Measurements from ENCODE around the gene SDCCAG8. TPM values are rescaled to one million over a fixed set of nuclear protein-coding genes. Genes with fewer than 3 reads are reported as not detected.

SDCCAG8 gene
- polyA plus RNA-seq, 3 donors, result 33.2 to 34.4 (median 33.4) TPM

- no peaks in the 10 kb centered on the region for H3K27me3 ChIP-seq (ENCODE audit: control insufficient read depth in 2 of 2, insufficient read depth in 2 of 2, low read length in 2 of 2)
- no peak overlapping the region for H2AFZ ChIP-seq (ENCODE audit: insufficient read depth, low read depth, low read length, poor library complexity, severe bottlenecking)
- peaks cover 0 to 2% (median 0%) of the 10 kb centered on the region in 7 donors for H3K9me3 Mint-ChIP-seq
- no peak overlapping the region for H3K27ac Mint-ChIP-seq
- no peak for DNase-seq
- H3K9ac ChIP-seq (ENCODE audit: insufficient read depth, low read length, poor library complexity, severe bottlenecking), result no peak overlapping the region
- peaks cover 9% of the 10 kb centered on the region in 2 donors for H3K36me3 Mint-ChIP-seq
- H3K4me1 Mint-ChIP-seq, result peaks cover 60% of the 10 kb centered on the region
- peaks cover 13% of the 10 kb centered on the region for H4K20me1 ChIP-seq (ENCODE audit: insufficient read depth, low read length)
- H3K36me3 ChIP-seq (replicated peaks in 1 of 2; ENCODE audit: control insufficient read depth in 1 of 2, insufficient read depth in 2 of 2, low read length in 2 of 2), result no peaks in the 10 kb centered on the region
- peaks cover 46 to 67% of the 10 kb centered on the region in 2 donors for H3K4me1 ChIP-seq (ENCODE audit: control insufficient read depth in 1 of 2, insufficient read depth in 2 of 2, low read length in 2 of 2)
- no peak overlapping the region for H3K4me3 Mint-ChIP-seq
- peaks cover 99% of the 10 kb centered on the region for H3K79me2 ChIP-seq (ENCODE audit: insufficient read depth, low read length)
- H3K27ac ChIP-seq (ENCODE audit: low read depth in 1 of 2, low read length in 2 of 2), result no peak overlapping the region
- no peak overlapping the region for H3K4me2 ChIP-seq (replicated peaks; ENCODE audit: extremely low read depth, low read length, poor library complexity, severe bottlenecking)
- no peak overlapping the region for H3K4me3 ChIP-seq (replicated peaks in 1 of 3; ENCODE audit: low read depth in 2 of 3, low read length in 3 of 3)
- no peaks in the 10 kb centered on the region for H3K9me3 ChIP-seq (replicated peaks in 1 of 2; ENCODE audit: control insufficient read depth in 1 of 2, insufficient read depth in 1 of 2, low read length in 2 of 2)
- intact Hi-C loops (cut with micrococcal nuclease), result no loop called here
- 100% methylated on average over 1 of the region's 3 CpGs for WGBS (ENCODE audit: insufficient coverage)
- no peak for TF ChIP-seq CTCF (IDR thresholded peaks at IDR 0.05)
- no peaks in the 10 kb centered on the region for H3K27me3 Mint-ChIP-seq (ENCODE audit: low read depth in 3 of 3)
Measured at GRCh38 chr1:243249214-243249613, 6.6 kb upstream of the SDCCAG8 start.

- H3K4me3 ChIP-seq (replicated peaks in 1 of 3; ENCODE audit: low read depth in 2 of 3, low read length in 3 of 3), result no peak overlapping the region
- peaks cover 0 to 2% (median 0%) of the 10 kb centered on the region in 7 donors for H3K9me3 Mint-ChIP-seq
- no peak for TF ChIP-seq CTCF (IDR thresholded peaks at IDR 0.05)
- H3K4me1 ChIP-seq (ENCODE audit: control insufficient read depth in 1 of 2, insufficient read depth in 2 of 2, low read length in 2 of 2), result peaks cover 39 to 58% of the 10 kb centered on the region in 2 donors
- H3K36me3 Mint-ChIP-seq, result peaks cover 9% of the 10 kb centered on the region in 2 donors
- no peak overlapping the region for H3K27ac ChIP-seq (ENCODE audit: low read depth in 1 of 2, low read length in 2 of 2)
- H3K4me2 ChIP-seq (replicated peaks; ENCODE audit: extremely low read depth, low read length, poor library complexity, severe bottlenecking), result no peak overlapping the region
- H3K4me1 Mint-ChIP-seq, result peaks cover 53% of the 10 kb centered on the region
- peaks cover 94% of the 10 kb centered on the region for H3K79me2 ChIP-seq (ENCODE audit: insufficient read depth, low read length)
- no peak for DNase-seq
- no peak overlapping the region for H3K9ac ChIP-seq (ENCODE audit: insufficient read depth, low read length, poor library complexity, severe bottlenecking)
- peaks cover 13% of the 10 kb centered on the region for H4K20me1 ChIP-seq (ENCODE audit: insufficient read depth, low read length)
- H3K4me3 Mint-ChIP-seq, result no peak overlapping the region
- intact Hi-C loops (cut with micrococcal nuclease), result loop anchor here in 1 of 2 donors (5.0 kb wide), 1 partner anchor 37 kb away; no protein-coding TSS in a partner anchor
- no peaks in the 10 kb centered on the region for H3K36me3 ChIP-seq (replicated peaks in 1 of 2; ENCODE audit: control insufficient read depth in 1 of 2, insufficient read depth in 2 of 2, low read length in 2 of 2)
- whole genome bisulfite sequencing (ENCODE audit: insufficient coverage), result no CpG with 5 or more reads among the region's 3 CpGs
- H3K27me3 Mint-ChIP-seq (ENCODE audit: low read depth in 3 of 3), result no peaks in the 10 kb centered on the region
- no peaks in the 10 kb centered on the region for H3K9me3 ChIP-seq (replicated peaks in 1 of 2; ENCODE audit: control insufficient read depth in 1 of 2, insufficient read depth in 1 of 2, low read length in 2 of 2)
- no peak overlapping the region for H2AFZ ChIP-seq (ENCODE audit: insufficient read depth, low read depth, low read length, poor library complexity, severe bottlenecking)
- no peaks in the 10 kb centered on the region for H3K27me3 ChIP-seq (ENCODE audit: control insufficient read depth in 2 of 2, insufficient read depth in 2 of 2, low read length in 2 of 2)
- H3K27ac Mint-ChIP-seq, result no peak overlapping the region
Measured at GRCh38 chr1:243250102-243250501, 5.7 kb upstream of the SDCCAG8 start.

Measured in CD14-positive monocyte (primary cell).